ENCODE data around the gene FDXR.

Gene FDXR

DNA sequence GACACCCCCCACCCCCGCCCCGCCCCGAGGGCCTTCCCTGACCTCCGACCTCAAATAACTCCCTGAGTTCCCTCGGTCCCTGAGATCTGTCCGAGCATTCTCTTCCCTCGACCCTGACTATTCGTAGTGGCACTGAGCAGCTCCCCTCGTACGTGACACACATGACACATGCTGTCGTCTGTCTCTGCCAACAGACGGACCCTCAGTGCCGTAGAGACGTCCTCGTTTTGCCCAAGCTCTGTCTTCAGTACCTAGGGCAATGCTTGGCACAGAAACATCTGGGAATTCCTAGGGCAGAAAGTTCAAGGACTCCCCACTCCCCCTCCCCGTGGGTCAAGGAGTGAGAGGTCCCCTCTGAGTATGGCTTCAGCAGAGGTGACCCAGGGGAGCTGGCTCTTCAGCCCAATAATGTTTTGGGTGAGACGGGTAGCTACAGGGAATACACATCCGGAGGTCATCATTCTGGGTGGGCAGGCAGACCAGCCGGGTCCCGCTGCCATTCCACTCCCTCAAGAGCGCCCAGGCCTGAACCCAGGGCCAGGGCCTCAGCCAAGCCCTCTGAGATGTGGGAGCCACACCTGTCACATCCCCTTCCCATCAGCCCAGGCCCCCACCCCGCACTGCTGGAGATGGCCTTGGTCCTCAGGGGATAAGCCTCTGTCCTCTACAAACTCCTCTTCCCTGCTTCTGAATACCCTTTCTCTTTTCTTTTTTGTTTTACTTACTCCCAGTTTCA, 21.3 kb upstream of the FDXR start:
- DNase-seq: no peak

DNA sequence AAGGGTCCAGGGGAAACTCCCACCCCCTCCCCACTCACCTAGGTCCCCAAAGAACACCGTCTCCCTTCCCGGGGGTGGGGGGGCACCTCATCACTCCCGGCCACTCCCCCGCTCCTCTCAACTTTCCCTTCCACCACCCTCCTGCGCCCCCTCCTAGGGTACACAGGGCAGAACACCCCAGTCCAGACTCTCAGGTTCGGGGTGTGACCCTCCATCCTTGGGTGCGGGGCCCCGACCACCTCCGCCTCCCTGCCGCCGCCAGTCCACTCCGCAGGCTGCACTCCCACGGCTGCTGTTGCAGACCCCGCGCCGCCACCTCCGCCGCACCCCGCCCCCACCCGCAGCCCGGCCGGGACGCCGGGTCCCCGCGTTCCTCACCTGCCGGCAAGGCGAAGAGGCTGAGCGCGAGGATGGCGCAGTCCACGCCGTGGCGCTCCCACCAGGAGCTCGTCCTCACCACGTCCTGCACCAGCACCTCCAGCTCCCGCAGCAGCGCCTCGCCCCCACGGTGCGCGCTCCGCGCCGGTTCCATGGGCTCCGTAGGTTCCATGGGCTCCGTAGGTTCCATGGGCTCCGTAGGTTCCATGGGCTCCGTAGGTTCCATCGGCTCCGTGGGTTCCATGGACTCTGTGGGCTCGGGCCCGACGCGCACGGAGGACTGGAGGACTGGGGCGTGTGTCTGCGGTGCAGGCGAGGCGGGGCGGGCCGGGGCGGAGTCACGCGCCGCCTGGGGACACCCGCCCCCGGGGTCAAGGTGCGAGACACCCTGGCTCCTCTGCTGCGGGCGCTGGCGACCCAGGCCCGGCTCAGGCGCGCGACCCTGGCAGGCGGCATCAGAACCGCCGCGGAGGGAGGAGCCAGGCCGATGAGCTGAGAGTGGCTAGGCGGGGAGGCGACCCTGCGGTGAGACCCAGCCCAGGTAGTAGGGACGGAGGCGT, 20.4 kb upstream of the FDXR start, which contains the start of gene FADS6:
TSS of gene FADS6 (minus strand) at position 660 of the 938 bp plus-strand sequence. CDS start at position 622, 38 bp downstream.
- peak; percentile 12 for DNase-seq

DNA sequence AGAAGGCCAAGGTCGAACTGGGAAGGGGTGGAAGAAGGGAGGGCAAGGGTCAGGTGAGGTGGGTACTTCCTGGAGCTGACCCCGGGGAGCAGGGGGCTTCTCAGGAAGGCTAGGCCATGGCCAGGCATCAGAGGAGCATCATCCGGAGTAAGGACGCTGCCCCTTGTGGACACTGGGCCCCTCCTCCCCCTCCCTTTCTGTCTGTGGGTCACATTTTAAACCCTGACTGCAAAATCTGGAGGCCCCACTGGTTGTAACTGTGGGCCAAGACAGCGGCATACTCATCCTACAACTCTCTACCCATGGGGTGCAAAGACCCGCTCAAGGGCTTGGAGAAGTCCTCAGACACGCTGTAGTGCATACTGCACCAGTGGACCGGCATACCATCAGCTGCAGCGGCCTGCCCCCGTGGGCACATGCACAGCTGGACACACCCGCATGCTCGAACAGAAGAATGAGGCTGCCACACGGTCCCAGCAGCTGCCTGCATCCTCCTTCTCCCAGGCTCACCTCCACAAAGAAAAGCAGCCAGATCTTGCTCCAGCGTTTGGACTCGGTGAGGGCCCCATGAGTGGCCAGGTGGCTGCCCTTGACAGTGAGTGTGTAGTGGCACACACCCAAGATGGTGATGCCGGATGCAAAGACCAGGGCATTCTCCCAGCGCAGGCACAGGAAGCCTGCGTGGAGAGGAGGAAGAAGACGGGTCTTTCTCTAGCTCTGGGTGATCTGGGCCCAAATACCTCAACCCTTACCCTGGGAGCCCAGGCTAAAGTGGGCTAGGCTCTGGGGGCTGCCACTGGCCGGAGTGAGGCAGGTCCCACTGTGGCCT, 19.4 kb upstream of the FDXR start:
- no peak for DNase-seq

DNA sequence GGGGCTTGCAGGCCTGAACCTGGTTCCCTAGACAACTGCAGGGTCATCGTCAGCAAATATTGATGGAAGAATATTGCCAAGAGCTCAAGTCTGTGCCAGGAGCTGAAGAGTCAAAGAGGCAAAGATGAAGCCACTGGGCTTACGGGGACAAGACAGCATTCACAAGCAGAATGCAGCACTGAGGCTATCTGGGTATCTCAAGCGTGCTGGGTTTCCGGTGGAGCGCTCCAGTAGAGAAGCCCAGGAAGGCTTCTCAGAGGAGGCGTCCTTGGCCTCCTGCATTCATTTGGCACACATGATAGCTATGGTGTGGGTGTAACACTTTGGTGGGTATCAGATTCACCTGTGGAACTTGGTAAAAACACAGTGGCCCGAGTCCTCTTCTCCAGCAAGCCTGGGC, 17.8 kb upstream of the FDXR start:
- DNase-seq: no peak

DNA sequence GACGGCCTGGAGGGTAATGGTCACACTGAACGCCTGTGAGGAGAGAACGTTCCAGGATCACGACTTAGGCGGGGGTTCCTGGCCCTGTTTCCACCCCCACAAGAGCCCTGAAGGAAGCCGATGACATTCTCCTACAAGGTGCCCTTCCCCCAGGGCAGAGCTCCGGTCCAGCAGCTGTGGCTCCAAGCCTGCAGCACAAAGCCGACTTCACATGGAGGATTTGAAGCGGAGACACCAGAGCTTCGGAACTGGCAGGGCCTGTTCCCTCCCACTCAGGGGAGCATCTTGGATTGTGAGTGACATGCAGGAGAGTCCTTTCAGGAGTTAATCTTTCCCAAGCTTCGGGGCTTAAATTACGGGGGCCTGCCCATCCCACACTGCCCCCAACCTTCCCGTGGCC, 15.7 kb upstream of the FDXR start:
- no peak for DNase-seq

DNA sequence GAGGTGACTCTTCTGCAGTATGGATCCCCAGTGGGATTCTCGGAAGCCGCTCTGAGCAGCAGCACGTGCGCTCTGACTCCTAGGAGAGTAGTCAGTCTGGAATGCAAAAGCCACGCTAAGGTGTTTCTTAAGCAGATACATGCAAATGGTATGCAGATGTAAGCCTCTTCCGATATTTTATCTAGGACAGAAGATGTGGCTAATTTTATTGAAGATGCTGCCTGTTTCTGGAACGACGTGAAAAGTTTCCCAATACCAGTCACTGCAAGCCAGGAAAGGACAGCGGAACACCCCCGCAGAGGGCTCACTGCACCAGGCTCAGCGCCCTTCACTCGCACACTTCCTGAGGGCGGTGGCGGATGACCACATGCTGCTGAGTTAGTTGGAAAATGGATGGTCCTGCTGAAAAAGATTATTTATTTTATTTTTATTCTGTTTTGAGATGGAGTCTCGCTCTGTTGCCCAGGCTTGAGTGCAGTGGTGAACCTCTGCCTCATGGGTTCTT, 10.5 kb upstream of the FDXR start:
- no peak for DNase-seq

DNA sequence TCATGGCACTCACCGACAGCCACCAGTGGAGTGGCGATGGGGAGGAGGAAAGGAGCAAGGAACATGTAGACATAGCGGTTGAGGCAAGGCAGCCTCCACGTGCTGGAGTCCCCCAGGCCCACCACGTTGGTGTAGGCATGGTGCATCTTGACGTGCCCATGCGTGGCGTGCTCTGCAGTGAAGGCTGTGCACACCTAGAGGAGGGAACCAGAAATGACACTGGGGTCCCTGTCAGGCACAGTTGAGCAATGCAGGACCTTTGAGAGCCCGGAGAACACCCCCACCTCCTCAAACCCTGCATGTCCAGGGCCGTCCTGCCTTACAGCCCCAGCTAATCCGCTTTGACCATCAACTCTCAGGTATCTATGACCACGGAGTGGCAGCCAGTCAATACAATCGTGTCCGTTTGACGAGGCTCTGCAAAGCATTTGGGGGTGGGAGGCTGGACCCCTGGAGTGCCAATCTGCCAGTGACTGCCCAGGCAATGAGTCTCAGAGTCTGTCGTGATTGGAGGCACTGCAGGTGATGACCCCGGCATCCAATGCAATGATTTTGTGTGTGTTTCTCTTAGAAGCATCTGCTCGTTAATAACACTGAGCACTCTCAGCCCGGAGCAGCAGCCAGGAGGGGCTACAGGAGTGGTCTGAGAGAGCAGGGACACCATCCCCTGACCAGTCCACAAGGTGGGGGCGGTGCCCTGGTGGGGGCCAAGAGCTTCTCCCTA, 9.9 kb upstream of the FDXR start:
- no peak for DNase-seq

DNA sequence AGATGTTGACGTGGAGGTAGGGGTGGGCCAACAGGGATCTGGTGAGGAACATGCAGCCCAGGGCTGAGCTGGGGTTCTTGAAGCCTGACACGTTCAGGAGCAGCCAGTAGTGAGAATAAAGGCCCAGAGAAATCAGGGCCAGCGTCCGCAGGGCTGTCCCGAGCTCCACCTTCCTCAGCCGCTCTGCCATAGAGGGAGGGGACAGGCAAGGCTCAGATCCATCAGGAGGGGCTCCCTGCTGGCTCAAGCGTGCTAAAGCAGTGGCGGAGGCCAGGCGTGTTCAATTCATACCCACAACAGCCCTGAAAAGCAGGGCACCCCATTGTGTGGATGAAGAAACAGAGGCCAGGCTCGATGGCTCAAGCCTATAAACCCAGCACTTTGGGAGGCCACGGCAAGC, 8.3 kb upstream of the FDXR start:
- no peak for DNase-seq

DNA sequence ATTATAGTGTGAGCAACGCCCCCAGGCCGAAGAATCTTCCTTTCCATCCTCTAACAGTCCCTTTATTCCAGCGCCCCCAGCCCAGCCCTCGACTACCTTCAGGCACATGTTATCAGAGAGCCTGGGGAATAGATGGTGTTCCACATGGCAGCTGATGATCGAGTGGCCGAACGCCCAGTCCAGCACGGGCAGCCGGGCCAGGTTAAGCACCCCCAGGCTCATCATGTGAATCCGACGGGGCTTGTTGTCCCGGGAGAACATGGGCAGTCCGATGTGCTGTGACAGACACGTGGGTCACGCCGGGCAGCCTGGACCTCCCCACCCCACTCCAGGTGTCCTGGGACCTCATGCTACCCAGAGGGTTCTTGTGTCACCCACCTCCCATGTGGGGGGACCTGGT, 6.5 kb upstream of the FDXR start:
- no peak for DNase-seq

DNA sequence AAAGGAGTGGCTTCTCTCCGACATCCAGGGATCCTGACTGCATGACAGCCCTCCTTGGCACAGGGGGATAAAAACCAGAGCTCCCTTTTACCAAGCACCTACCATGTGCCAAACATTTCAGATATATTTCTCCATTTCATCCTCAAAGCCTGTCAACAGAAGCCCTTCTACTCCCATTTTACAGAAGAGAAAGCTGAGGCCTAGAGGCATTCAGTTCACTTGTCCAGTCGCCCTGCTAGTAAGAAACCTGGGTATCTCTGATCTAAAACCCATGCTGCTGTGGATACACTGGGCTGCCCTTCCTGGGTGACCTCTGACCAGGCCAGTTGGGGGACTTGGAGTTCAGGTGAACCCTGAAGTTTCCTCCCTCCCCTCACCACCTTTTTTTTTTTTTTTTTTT, 5.9 kb upstream of the FDXR start:
- DNase-seq: no peak

DNA sequence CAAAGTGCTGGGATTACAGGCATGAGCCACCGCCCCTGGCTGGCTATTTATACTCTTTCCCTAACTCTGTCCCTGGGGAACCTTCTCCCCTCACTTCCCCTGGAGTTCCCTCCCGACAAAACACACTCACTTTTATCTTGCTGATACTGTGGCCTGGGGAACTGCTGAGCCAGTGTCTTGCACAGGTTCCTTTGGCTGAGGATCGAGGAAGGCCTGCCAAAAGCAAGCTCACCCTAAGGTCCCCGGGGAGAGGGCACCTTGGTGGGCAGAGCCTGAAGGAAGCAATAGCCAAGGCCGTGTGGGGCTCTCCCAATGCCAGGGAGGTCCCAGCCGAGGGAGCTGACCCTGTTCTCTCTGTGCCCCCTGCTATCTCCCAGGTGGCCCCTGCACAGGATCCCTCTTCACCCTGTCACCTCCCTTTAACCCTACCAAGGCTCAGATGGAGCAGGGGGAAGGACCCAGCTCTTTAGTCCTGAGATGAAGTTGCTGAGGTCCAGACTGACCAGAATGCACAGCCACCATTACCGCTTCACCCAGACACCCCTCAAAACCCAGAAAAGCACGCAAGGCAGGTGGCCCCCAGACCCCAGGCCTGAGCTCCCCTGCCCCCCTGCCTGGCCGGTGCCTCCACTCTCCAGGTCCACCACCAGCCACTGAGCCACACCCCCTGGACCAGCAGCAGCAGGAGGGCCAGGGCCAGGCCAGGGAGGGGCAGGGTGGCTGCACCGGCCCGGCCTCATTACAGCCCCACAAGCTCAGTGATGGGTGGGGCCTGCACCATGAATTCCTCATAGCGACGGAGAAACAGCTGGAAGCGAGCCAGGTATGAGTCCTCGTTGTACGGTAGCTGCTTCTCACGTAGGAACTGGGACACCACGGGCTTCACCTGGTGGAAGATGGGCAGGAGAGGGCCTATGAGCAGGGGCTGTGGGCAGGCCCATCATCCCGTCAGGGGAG, 5.1 kb upstream of the FDXR start:
- DNase-seq: no peak

DNA sequence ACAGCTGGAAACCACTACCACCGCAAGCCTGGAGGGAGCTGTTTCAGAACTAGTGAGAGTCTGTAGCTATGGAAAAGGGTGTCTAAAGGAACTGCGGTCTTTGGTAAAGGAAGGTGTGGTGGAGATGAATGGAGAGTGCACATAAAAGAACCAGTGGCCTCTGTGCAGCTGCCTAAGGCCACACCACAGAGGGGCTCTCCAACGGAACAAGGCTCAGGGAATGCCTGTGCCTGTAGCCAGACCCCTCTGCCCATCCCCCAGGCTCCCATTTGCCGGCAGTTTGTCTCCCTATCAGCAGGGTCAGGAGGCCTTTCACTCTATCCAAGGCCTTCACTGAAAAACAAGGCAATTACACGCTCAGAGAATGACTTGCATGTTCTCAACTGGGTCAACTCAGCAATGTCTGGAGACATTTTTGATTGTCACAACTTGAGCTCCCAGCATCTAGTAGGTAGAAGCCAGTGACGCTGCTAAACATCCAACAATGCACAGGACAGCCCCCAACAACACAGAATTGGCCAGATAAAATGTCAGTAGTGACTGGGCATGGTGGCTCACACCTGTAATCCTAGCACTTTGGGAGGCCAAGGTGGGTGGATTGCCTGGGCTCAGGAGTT, 3.3 kb upstream of the FDXR start:
- DNase-seq: no peak

DNA sequence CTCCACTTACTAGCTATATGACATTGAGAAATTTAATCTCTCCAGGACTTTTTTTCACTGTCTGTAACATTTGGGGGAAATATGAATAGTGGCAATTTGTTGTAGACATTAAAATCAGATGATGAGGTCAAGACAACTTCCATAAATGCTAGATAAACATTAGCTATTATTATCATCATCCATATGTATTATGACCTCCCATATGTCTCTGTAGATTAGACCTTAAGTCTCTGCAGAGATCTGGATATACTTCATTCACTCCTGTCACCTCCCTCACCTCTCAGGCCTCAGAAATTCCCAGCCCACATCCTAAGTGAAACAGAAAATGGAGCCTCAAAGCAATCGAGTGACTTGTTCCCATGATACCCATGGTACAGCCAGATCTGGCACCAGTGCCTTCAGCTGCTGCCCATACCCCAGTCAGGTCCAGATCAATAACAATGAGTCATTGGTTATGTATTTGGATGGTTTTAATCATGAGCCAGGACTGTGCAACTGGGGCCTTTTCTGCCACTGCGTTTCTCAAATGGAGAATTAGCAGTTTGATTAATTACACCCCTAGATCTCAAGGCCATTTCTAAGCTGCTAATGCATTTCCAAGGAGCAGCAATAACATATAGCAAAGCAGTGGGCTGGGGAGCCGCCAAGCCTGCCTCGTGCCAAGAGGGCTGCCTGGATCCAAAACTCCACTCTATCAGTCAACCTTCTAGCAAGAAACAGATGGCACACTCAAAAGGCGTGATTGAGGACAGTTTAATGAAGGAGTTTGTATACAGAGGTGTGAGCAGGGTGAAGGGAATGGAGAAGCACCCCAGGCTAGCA, 2.6 kb upstream of the FDXR start:
- no peak for DNase-seq

DNA sequence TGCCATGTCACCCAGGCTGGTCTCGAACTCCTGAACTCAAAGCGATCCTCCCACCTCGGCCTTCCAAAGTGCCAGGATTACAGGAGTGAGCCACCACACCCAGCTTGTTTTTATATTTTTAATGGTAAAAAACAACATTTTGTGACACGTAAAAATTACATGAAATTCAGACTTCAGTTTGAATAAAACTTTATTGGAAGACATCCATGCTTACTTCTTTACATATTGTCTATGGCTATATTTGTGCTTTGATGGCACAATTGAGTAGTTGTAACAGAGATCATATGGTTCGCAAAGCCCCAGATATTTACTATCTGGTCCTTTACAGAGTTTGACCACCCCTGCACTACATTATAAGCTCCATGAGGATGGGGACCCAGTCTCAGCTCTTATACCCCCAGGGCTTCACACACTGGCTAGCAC, 1.8 kb upstream of the FDXR start:
- DNase-seq: no peak

DNA sequence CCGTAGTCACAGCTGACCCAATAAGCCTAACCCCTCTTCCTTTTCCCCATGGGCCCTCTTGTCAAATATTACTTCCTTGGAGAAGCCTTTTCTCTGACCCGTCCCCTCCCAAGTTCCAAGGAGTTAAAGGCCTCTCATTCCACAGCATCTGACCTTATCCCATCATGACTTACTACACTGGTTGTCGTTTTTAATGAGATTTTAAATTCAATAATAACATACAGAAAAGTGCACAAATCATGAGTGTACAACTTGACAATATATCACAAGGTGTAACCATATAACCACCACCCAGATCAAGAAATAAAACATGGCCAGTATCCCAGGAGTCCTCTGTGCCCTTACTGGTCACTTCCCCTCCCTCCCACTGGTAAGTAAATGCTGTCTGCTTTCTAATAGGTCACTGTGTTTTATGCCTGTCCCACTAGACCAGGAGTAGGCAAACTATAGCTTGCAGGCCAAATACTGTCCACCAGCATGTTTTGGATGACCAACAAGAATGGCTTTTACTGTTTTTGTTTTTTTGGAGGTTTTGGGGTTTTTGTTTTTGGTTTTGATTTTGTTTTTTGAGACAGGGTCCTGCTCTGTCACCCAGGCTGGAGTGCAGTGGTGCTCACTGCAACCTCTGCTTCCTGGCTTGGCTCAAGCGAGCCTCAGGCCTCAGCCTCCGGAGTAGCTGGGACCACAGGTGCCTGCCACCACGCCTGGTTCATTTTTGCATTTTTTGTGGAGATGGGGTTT, 1.2 kb upstream of the FDXR start:
- no peak for DNase-seq

DNA sequence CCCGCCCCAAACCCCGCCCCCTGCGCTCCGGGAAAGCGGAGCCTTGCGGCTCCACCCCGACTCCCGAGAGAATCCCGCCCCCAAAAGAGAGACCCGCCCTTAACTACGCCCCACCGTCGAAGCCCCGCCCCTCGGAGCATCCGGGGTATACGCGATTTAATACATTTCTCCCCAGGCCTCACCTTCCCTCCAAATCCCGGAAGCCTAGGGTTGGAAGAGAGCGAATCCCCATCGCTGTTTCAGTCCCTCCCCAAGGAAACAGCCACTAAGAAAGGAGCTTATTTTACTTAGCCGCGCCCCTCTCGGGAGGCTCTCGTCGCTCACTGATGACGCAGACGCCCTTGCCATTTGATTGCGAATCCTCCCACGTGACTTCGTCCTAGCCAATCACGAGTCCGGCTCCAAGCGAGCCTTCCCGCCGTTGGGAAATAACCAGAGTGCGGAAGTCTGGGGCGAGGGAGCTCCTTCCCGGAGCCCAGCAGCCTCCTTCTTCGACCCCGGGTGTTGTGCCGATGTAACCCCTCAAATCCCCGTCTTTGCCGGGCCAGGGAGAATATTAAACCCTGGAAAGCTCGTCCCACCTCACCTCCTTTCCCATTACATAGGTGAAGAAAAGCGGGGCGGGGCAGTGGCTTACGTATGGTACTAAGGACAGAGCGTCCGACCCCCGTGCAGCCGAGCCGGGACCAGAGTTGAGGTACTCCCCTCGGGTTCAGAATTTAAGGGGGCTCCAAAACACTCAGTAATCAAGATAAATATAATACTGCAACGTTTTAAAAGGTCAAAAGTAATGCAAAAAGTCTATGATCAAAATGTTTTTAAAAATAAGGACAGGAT, 461 bp upstream of the FDXR start:
- DNase-seq: peak; percentile 99

DNA sequence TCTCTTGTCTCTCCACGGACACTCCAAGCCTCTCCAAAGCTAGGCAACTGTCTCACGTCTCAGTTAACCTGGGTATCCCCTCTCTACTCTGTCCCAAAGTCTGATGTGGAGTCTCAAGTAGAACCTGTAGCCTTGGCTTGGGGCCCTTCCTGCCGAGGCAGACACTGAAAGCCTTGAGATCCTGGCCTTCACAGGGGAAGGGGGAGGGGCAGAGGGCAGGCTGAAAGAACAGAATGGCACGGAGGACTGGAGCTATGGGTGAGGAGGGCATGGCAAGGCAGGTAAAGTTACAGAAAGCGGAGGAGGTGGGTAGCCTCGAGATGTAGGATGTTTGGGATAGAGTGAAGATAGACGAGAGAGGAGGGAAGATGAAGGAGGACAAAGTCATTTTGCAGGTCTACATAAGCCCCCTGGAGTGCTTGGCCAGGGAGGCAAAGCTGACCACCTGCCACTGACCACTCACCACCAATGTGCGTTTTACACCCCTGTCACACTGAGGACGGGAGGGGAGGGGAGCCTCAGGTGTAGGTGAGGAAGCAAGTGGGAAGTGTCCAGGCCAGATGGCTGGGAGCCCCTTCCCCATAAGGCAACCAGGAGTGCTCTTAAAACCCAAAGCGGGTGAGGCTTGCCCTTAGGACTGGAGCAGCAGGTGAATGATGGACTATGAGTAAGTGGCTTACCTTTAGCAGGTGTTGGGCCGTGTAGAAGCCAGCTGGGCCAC, 1.3 kb downstream of the FDXR start:
- no peak for DNase-seq
